Colonic mucosa (tissue), 4 donors: ENCODE results near the gene ART5. TPM values are rescaled to one million over a fixed set of nuclear protein-coding genes. Genes with fewer than 3 reads are reported as not detected.

ENCODE experiments used
- DNase-seq: peaks from one replicate; pipeline ENCODE4 v3.0.0-alpha.2; 2020
- H3K27ac ChIP-seq: fragments of 200-600 bp; one replicate; pipeline ENCODE4 v1.8.0; 2021
- H3K27me3 ChIP-seq: fragments of 200-600 bp; one replicate; pipeline ENCODE4 v1.8.0; 2021
- H3K36me3 ChIP-seq: fragments of 200-600 bp; one replicate; pipeline ENCODE4 v1.8.0; 2021
- H3K4me1 ChIP-seq: fragments of 200-600 bp; one replicate; pipeline ENCODE4 v1.8.0; 2021; ENCODE audit warnings: mild to moderate bottlenecking
- H3K4me3 ChIP-seq: fragments of 200-600 bp; one replicate; pipeline ENCODE4 v1.8.0; 2021
- H3K9ac ChIP-seq, 2 donors: one replicate each; pipeline ENCODE4 v1.7.0; 2013; ENCODE audit warnings: control low read depth in 2 of 2, low read depth in 2 of 2, low read length in 2 of 2
- H3K9me3 ChIP-seq: fragments of 200-600 bp; one replicate; pipeline ENCODE4 v1.8.0; 2021
- CTCF ChIP-seq: fragments of 200-600 bp; IDR thresholded peaks from one replicate; pipeline ENCODE4 v1.8.0; 2022; ENCODE audit warnings: antibody characterized with exemption, mild to moderate bottlenecking
- intact Hi-C: fragments of 100-400 bp; cut with DNase I; formaldehyde crosslinking; loops from one replicate; pipeline ENCODE4 v1.14.1; 2022
- total RNA-seq, 2 donors: library from RNA; stranded (reverse); fragmentation: NEBNext Ultra II Directional in 1 of 2; extraction: Animal tissue kit (Norgen Biotek cat#: 25700) in 1 of 2; gene quantifications; one replicate each; pipeline ENCODE4 v1.2.1, GENCODE V29; 2021
- donor health status: healthy.
- donor health status: DM: no; HTN: no; CAD: no.
- donor health status: DM: no; HTN: no; CAD: no.

The ART5 gene
- total RNA-seq, 2 donors from 2014 or later: not detected

- Histone ChIP-seq H3K4me3 (no peak overlapping the region), H3K9ac (no peak overlapping the region), H3K4me1 (no peaks in the 10 kb centered on the region), H3K27me3 (no peaks in the 10 kb centered on the region), H3K27ac (no peak overlapping the region), H3K9me3 (no peaks in the 10 kb centered on the region), H3K36me3 (peaks cover 32% of the 10 kb centered on the region)
- no peak for DNase-seq
- no peak for TF ChIP-seq CTCF
- intact Hi-C loops: no loop called here
Measured at GRCh38 chr11:3683039-3683438, 41.2 kb upstream of the ART5 start.

DNA sequence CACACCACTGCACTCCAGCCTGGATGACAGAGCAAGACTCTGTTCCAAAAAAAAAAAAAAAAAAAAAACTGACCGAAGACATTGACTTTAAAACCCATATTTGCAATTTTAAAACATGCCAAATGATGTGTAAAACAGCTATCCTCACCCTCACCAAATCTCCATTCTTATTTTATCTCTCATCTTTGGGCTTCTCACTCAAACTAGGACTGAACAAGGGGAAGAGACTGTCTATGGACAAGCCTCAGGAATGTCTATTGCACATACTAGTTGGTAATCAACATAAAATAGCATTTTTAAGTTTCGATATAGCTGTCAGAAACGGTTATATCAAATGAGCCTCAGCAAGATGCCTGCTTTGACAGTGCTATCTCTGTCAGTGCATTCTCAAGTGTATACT is 37.3 kb upstream of the ART5 start:
- peaks cover 14% of the 10 kb centered on the region for H3K36me3 ChIP-seq
- H3K27me3 ChIP-seq: no peaks in the 10 kb centered on the region
- H3K4me1 ChIP-seq: no peaks in the 10 kb centered on the region
- H3K9ac ChIP-seq: no peak overlapping the region
- TF ChIP-seq CTCF: no peak
- H3K4me3 ChIP-seq: no peak overlapping the region
- DNase-seq: no peak
- H3K27ac ChIP-seq: no peak overlapping the region
- intact Hi-C loops: no loop called here
- no peaks in the 10 kb centered on the region for H3K9me3 ChIP-seq

- Histone ChIP-seq H3K36me3 (no peaks in the 10 kb centered on the region), H3K27me3 (no peaks in the 10 kb centered on the region), H3K4me1 (no peaks in the 10 kb centered on the region), H3K9ac (no peak overlapping the region), H3K9me3 (no peaks in the 10 kb centered on the region), H3K27ac (no peak overlapping the region), H3K4me3 (no peak overlapping the region)
- intact Hi-C loops: no loop called here
- no peak for DNase-seq
- TF ChIP-seq CTCF: no peak
Measured at GRCh38 chr11:3675971-3676370, 34.2 kb upstream of the ART5 start.

GRCh38 chr11:3674189-3674588 is 32.4 kb upstream of the ART5 start:
- Histone ChIP-seq H3K27me3 (no peaks in the 10 kb centered on the region), H3K27ac (no peak overlapping the region), H3K36me3 (no peaks in the 10 kb centered on the region), H3K4me1 (no peaks in the 10 kb centered on the region), H3K9ac (no peak overlapping the region), H3K4me3 (no peak overlapping the region), H3K9me3 (no peaks in the 10 kb centered on the region)
- no peak for TF ChIP-seq CTCF
- intact Hi-C loops: no loop called here
- DNase-seq: no peak

DNA sequence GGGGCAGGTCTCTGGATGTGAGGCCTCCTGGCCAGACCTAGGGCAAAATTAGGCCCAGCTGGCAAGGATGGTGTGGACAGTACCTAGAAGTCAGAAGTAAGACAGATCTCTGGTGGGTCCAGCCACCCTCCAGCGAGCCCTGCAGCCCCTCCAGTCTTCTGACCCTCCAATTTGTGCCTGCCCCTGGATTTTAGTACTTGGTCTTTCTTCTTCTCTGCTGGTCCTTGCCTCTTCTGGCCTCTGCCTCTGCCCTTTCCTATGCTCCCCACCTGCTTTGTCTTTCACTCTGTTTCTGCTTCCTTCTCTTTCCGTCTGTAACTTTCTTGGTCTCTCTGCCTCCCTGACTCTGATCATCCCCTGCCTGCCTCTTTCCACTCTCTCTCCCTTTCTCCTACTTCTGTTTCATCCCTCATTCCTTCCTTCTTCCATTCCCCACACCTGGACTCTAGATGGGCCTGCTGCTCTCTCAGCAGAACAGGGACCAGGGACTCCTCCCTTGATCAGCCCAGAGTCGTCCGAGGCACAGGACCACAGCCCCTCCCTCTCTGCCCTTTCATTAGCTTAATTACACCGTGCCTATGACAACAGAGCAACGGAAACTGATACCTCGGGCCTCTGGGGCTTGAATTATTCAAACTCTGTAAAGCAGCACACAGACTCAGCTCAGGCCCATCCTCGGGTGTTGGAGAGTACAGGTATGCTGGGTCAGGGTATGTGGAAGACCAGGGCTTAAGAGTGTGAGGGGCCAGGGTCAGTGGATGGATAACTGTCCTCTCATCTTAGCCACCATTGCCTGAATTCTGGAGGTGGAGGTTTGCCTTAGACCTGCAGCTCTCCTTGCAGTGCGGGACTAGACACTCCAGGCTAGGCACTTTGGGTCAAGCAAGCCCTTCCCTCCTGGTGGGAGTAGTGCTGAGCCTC is 29.8 kb upstream of the ART5 start, which contains the start of gene CHRNA10:
Gene CHRNA10 (minus strand): TSS at position 51 of the 921 bp plus-strand sequence. CDS start 72 bp downstream, outside the sequence.
- Histone ChIP-seq H3K9ac (no peak within 1 kb of the TSS), H3K27me3 (no peaks in the 10 kb centered on the region), H3K27ac (no peak within 1 kb of the TSS), H3K9me3 (no peaks in the 10 kb centered on the region), H3K36me3 (no peaks in the 10 kb centered on the region), H3K4me3 (no peak within 1 kb of the TSS), H3K4me1 (no peaks in the 10 kb centered on the region)
- intact Hi-C loops: no loop called here
- no peak for DNase-seq
- TF ChIP-seq CTCF: no peak
